Measurements from ENCODE around the gene SH3GL3. TPM values are rescaled to one million over a fixed set of nuclear protein-coding genes. Genes with fewer than 3 reads are reported as not detected.

The SH3GL3 gene
- total RNA-seq, 4 donors from 2014 or later = not detected

DNA sequence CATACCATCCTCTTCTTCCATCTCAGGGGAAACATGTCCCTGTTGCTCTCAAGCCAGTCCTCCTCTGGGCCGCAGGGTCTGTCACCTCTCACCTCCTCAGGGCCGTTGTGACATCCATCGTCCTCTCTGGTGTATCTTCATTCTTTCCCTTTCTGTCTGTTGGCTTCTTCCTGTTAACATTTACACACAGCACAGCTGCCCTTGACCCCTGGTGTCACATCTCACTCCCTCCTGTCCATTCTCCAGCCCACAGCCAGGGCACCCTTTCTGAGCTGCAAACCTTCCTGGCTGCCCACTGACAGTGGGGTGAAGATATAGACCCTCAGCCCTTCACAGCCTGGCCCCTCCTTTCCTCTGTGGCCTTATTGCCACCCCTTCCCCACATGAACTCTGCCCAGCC lies 127.2 kb downstream of the SH3GL3 start:
- Histone ChIP-seq H3K36me3 (no peaks in the 10 kb centered on the region), H3K27me3 (no peaks in the 10 kb centered on the region), H3K4me3 (no peak overlapping the region), H3K4me1 (no peaks in the 10 kb centered on the region), H3K9me3 (no peaks in the 10 kb centered on the region), H3K27ac (no peak overlapping the region)
- TF ChIP-seq, protein P1, sequence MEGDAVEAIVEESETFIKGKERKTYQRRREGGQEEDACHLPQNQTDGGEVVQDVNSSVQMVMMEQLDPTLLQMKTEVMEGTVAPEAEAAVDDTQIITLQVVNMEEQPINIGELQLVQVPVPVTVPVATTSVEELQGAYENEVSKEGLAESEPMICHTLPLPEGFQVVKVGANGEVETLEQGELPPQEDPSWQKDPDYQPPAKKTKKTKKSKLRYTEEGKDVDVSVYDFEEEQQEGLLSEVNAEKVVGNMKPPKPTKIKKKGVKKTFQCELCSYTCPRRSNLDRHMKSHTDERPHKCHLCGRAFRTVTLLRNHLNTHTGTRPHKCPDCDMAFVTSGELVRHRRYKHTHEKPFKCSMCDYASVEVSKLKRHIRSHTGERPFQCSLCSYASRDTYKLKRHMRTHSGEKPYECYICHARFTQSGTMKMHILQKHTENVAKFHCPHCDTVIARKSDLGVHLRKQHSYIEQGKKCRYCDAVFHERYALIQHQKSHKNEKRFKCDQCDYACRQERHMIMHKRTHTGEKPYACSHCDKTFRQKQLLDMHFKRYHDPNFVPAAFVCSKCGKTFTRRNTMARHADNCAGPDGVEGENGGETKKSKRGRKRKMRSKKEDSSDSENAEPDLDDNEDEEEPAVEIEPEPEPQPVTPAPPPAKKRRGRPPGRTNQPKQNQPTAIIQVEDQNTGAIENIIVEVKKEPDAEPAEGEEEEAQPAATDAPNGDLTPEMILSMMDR (IDR thresholded peaks at IDR 0.05) = no peak
- TF ChIP-seq POLR2A (IDR thresholded peaks at IDR 0.05) = no peak
- DNase-seq = no peak

DNA sequence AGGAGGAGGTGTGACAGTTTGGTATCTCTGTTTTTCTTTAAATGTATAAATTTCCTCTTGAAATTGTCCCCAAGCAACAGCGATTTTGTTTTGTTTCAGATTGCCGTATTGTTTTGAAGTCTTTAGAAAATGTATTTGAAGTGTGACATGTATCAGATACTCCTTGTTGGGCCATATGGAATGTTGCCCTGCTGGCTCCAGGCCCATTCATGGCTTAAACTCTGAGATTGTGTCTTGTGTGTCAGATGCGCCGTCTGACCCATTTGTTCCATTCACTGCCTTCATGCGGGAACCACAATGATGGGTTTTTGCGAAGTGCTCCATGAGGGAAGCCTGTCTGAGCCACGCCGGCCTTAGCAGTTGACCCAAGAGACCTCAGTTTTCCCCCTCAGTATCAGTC lies 131.6 kb downstream of the SH3GL3 start:
- TF ChIP-seq, protein P1 (IDR thresholded peaks at IDR 0.05) = no peak
- TF ChIP-seq POLR2A (IDR thresholded peaks at IDR 0.05) = no peak
- H3K36me3 ChIP-seq = no peaks in the 10 kb centered on the region
- no peak overlapping the region for H3K4me3 ChIP-seq
- no peaks in the 10 kb centered on the region for H3K27me3 ChIP-seq
- no peaks in the 10 kb centered on the region for H3K9me3 ChIP-seq
- no peak for DNase-seq
- no peaks in the 10 kb centered on the region for H3K4me1 ChIP-seq
- H3K27ac ChIP-seq = no peak overlapping the region

DNA sequence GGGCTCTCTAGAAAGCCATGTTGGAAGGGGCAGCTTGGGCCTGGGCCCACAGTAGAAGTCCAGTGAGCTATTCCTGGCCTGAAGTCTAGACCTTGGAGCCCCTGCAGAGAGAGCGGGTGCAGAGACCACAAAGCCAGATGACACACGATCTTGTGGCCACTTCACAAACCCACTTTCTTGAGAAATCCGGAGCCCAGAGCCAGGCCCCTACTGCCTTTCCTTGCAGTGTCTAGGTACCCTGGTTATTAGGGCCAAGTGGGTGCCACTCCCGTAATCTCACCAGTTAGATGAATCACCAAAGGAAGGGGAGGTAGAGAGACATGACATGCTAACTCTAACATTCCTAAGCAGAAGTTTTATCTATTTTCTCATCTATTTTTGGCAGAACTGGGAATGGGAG lies 134.2 kb downstream of the SH3GL3 start:
- Histone ChIP-seq H3K36me3 (no peaks in the 10 kb centered on the region), H3K27me3 (no peaks in the 10 kb centered on the region), H3K4me1 (no peaks in the 10 kb centered on the region), H3K4me3 (no peak overlapping the region), H3K27ac (no peak overlapping the region), H3K9me3 (no peaks in the 10 kb centered on the region)
- no peak for TF ChIP-seq POLR2A (IDR thresholded peaks at IDR 0.05)
- TF ChIP-seq, protein P1 (IDR thresholded peaks at IDR 0.05) = no peak
- no peak for DNase-seq

DNA sequence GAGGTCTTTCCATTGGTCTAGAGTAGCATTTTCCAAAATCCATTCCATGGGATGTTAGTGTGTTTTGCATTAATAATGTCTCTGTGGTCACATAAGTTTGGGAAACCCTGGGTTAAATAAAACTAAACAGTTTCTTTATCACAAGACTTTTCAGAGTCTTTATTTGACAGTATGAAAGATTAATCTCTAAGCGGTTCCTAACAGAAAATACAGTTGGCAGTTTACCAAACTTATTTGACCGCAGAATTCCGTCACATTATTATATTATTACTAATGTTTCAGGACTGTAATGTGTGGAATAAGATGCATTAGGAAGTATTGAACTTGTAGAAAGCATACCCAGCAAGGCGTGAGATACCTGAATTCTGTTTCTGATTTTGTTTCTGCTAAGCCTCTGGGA lies 135.2 kb downstream of the SH3GL3 start:
- TF ChIP-seq POLR2A (IDR thresholded peaks at IDR 0.05) = no peak
- TF ChIP-seq, protein P1 (IDR thresholded peaks at IDR 0.05) = no peak
- no peaks in the 10 kb centered on the region for H3K36me3 ChIP-seq
- H3K4me3 ChIP-seq = no peak overlapping the region
- no peaks in the 10 kb centered on the region for H3K27me3 ChIP-seq
- H3K27ac ChIP-seq = no peak overlapping the region
- DNase-seq = no peak
- H3K4me1 ChIP-seq = no peaks in the 10 kb centered on the region
- H3K9me3 ChIP-seq = no peaks in the 10 kb centered on the region

DNA sequence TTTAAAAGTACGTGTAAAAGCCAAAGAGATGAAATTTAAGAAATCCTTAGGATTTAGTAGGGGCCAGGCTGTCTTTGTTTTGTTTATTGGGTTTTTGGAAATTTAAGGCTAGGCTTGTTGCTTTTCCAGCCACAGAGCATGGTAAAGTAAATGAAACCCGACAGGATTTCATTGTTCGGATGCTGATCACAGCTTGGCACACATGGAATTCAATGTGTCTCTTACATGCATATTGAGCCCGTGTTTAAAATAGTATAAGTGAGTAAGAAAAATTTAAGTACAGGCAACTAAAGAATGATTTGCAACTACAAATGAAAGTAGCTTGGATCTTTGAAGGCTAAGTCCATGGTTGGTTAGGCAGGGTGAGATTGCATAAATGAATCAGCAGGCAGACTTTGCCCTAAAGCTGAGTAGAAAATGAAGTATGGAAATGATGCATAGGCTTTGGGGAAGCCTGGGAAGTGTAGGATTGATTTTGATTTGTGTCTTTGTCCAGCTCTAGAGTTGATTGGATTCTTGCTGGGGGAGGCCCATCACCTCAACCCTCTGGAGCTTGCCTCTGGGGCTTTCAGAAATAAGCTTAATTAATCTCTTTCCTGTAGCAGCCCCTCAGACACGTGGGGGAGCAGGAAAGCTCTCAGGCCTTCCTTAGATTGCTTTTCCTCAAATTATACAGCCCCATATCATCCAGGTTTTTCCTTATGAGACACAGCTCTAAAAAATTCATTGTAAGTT lies 138.6 kb downstream of the SH3GL3 start:
- no peaks in the 10 kb centered on the region for H3K4me1 ChIP-seq
- H3K36me3 ChIP-seq = no peaks in the 10 kb centered on the region
- H3K4me3 ChIP-seq = no peak overlapping the region
- no peak for TF ChIP-seq POLR2A (IDR thresholded peaks at IDR 0.05)
- TF ChIP-seq, protein P1 (IDR thresholded peaks at IDR 0.05) = no peak
- no peaks in the 10 kb centered on the region for H3K9me3 ChIP-seq
- no peaks in the 10 kb centered on the region for H3K27me3 ChIP-seq
- no peak overlapping the region for H3K27ac ChIP-seq
- DNase-seq = no peak

All from Peyer's patch (tissue), 4 donors.